DLD1 (cell line): Measurements from ENCODE around the gene KRT8.

ENCODE experiments used
- in situ Hi-C: cut with HindIII; loops from 2 replicates; pipeline ENCODE4 v1.10.0; 2017; ENCODE audit warnings: low sequenced_read_pairs

The KRT8 gene

DNA sequence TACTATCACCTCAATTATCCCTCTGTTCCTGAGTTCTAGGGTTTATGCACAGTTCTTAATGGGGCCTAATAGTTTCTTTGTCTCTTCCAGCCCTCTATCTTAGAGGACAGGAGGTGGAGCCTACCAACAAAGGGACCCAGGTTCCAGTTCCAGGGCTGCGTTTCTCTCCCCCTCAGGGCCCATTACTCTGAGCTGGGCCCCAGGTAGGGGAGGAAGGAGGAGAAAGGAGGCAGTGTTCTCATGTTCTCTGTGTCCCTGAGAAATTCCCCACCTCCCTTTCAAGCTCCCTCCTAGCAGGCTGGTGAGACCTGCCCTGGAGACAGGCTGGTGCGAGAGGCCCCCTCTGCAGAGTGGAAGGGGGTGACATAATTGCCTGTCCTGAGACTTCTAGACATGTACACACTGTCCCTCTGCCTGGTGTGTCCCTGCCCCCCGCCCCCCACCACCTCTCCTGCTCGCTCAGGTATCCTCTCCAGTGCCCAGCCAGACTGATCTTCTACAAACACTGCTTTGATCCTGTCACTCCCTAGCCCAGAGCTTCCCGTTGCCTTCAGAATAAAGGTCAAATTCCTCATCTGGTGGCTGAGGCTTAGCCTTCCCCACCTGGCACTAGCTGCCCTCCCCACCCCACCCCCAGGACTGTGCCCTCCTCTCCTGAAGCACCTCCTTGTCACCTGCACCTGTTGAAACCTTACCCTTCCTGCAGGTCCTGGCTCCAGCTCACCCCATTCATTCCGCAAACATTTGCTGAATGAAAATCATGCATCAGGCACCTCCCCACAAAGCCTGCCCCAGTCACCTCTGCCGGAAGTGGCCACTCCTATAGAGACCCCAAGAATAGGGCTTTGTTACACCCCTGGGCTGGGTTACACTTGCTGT lies 21.1 kb upstream of the KRT8 start:
- in situ Hi-C loops, result no loop called here

DNA sequence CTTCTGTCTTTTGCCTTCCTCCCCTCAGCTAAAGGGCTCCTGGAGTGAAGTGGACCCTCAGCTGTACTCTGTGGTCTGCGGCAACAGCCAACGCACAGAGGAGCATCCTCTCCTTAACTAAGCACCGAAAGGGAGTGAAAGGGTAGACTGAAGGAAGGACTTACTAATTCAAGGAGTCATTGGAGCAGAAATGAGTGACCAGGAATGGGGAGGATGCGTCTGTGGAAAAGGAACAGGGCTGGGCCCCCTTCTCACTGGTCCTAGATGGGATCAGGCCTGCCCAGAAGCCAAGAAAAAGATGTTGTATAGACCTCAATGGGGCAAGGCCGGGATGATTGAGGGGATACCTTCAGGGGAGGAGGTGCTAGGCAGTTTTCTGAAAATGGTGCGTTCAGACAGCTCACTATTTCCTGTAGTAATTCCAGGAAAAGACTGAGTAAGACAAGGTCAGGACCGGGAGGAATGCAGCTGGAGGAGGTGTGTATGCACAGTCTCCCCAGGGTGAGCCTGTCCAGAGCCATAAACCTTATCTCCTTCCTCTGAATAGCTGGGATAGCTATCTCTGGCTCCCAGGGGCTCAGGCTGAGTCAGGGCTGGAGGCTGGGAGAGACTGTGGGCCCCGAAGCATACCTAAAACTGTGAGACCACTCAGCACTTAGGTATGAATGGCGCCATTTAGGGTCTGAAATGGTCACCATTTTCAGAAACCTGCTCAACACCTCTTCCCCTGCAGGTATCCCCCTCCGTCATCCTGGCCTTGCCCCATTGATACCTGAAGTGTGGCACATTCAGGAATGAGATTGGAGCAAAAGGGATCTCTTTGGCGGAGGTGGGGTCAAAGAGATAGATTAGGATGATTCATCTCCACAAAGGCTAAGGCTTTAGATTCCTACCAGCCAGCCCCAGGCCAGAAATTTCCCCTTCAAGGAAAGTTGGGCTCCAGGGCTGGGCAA lies 20.2 kb upstream of the KRT8 start:
- in situ Hi-C loops, result no loop called here

DNA sequence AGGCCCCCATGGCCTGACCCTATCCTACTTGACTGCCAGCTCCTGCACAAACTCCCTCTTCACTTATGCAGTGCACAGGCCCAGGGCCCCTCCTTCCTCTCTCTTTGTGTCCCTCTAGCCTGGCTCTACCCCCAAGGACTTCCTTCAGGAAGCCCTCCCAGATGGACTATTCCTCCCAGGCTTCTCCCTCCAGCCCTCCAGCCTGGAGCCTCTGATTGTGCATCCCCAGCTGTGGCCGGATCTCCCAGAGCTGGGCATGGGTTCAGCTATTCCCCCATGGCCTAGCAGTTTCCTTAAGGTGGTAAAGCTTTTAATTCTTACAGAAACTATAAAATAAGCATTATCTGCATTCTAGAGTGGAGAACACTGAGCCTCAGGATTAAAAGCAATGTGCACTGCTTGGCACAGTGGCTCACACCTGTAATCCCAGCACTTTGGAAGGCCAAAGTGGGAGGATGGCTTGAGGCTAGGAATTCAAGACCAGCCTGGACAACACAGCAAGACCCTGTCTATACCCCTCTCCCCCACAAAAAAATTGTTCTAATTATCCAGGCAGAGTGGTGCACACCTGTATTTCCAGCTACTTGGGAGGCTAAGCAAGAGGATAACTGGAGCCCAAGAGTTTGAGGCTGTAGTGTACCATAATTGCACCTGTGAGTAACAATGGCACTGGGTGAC lies 16.8 kb upstream of the KRT8 start:
- in situ Hi-C loops, result no loop called here

GRCh38 chr12:52920937-52921336 lies 16.1 kb upstream of the KRT8 start:
- in situ Hi-C loops, result no loop called here

GRCh38 chr12:52918784-52919183 lies 13.9 kb upstream of the KRT8 start:
- in situ Hi-C loops, result no loop called here

DNA sequence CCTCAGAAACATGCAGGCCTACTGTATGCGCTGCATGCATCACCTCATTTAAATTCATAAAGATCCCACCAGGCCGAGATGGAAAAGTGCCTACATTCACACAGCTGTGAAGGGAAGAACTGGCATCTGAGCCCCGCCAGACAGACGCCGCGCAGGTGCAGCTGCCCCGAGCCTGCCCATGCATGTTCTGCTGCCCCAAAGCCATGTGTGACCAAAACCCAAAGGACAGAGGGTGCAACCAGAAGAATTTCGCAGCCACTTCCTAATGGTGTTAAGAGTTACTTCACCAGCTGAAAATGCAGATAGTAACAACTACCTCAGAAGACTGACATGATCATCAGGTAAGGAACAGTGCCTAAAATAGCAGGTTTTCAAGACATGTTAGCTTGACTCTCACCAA lies 13.5 kb upstream of the KRT8 start:
- in situ Hi-C loops, result no loop called here

GRCh38 chr12:52917800-52918199 lies 12.9 kb upstream of the KRT8 start:
- in situ Hi-C loops, result no loop called here

GRCh38 chr12:52916216-52916615 lies 11.3 kb upstream of the KRT8 start:
- in situ Hi-C loops, result no loop called here

DNA sequence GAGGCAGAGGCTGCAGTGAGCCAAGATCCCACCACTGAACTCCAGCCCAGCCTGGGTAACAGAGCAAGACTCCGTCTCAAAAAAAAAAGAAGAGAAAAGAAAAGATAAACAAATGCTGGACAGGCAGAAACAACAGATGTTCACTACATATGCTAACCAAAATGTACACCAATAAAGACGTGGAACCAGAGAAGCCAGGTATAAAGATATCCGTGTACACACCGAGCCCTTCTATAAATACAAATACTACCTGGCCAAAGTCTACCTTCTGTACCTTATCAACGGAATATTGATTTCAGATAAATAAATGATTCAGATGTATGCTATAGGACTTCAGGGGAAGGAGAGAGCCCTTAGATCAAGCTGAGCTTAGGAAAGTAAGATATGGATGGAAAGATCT lies 10.8 kb upstream of the KRT8 start:
- in situ Hi-C loops, result no loop called here

DNA sequence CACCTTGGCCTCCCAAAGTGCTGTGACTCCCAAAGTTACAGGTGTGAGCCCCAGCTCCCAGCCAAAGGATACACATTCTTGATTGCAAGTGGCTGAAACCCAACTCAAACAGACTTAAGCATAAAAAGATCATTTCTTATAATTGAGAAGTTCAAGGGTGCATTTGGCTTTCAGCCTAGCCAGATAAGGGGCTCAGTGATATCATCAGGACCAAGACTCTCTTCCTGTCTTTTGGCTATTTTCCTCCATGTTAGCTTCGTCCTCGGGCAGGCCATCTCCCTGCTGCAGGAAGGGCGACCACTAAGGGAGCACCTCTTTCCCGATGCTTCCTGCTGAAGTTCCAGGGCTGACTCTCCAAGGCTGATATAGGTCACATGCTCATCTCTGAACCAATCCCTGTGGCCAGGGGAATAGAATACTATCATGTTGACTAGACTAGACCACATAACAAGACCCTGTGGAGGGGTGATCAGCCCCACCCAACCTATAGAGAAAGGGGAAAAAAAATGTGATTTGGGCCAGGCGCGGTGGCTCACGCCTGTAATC lies 9.8 kb upstream of the KRT8 start:
- in situ Hi-C loops, result no loop called here

- in situ Hi-C loops, result no loop called here
Observed at GRCh38 chr12:52913431-52913821, 8.6 kb upstream of the KRT8 start.

DNA sequence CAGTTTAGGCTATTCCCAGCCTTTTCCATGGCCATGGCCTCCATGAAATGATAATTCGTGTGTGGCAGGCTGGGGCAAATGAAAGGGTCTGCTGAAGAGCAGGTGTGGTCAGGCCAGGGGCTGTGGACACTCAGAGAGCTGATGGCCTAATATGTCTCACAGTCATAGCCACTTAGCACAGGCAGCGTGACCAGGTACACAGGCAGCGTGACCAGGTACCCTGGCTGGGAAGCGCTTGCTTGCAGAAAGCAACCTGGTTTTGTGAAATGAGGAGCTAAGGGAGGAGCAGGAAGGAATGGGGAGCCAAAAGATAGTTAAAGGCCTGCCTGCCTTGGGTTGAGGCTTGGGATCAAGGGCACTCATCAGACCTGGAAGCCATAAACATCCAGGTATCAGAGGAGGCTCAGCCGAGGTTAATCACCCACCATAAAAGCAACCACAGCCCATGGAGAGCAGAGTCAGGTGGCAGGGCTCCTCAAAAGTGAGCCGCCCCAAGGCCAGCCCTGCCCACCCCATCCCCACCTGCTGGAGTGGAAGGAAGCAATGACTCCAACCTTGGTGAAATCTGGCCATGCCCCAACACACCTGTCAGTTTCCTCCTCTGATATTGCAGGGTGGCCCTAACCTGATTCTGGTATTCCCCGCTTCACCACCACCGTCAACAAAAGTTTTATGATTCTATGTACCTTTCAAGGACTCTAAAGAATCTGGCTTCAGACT lies 8.0 kb upstream of the KRT8 start:
- in situ Hi-C loops, result no loop called here

GRCh38 chr12:52910248-52910883 lies 5.5 kb upstream of the KRT8 start:
- in situ Hi-C loops, result no loop called here

GRCh38 chr12:52909796-52910195 lies 4.9 kb upstream of the KRT8 start:
- in situ Hi-C loops, result no loop called here

GRCh38 chr12:52909331-52909730 lies 4.5 kb upstream of the KRT8 start:
- in situ Hi-C loops, result no loop called here

DNA sequence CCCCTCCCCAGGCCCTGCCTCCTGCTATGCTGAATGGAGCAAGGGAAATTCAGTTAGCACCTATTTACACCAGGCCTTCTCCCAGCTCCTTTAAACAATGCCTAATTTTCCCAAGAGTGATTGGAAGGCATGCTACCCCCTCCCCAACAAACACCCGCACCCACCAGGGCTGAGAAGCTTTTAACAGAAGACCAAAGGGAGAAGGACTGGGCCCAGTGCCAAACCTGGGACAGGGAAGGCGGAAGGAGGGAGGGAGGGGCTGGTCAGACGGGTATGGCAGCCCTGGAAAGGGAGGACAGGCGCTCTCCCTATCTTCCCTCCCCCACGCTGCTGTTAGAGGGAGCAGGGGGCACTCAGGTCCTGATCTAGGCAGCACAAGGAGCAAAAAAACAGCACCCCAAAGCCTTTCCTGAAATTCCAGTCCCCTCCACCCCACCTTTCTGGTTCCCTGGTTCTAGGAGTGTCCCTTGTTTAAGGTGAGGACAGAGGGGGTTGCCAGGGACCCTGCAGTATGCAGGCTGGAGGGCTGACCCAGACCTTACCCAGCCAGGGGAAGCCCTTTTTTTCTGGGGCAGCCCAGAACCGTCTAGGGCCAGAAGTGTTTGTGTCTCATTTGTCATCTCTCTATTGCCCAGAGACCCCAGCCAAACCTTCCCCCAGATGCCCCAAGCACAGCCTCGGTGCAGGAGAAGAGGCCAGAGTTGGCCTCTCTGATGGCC lies 2.4 kb upstream of the KRT8 start:
- in situ Hi-C loops, result no loop called here

DNA sequence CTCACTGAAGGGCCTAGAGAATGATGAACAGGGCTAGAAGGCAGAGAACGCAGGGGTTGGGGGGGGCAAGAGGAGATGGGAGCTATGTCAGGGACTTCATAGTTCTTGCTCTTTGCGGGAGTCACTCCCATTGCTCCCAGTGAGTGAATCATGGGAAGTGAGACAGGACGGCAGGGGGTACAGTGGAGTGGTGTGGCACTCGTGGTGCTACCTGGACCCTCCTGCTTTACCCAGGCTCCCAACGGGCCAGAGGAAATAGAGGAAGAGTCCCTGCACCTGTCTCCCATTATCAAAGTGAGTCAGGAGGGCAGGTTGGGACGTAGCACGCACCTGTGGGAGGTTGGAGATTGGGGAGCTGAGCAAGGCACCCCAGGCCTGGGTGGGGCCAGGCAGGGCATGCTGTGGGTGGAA lies 1.3 kb upstream of the KRT8 start:
- in situ Hi-C loops, result no loop called here

DNA sequence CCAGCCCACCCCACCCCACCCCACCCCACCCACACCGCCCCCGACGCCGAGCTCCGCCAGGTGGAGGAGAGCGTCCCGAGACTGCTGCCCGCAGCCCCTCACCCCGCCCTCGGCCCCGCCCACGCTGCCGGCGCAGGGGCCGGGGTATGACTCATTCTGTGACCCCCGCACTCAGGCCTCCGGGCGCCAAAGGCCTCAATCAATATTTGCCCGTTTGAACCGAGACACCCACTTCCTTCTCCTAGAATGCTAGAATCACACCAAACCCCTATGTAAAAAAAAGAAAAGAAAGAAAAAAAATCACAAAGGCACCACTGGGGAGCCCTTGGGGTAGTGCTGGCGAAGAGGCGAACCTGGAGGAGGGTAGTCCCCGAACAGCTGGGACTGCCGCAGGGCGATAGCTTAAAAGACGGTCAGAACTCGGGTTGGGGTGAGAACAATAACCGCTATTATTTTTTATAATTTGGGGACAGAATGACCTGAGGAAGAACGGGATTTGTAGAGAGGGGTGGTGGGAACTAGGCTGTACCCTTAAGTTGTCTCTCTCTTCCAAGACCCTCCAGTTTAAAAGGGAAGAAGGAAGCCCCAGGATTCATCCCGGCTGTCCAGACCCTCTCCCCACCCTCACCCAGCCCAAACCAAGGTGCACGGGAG lies 894 bp downstream of the KRT8 start:
- in situ Hi-C loops, result no loop called here
